Osteoblast (primary cell): ENCODE results near the gene CIAO3. TPM values are rescaled to one million over a fixed set of nuclear protein-coding genes. Genes with fewer than 3 reads are reported as not detected.
A peak's percentile ranks its signal among the peaks of the same experiment; 100 is the strongest.

ENCODE experiments used
- DNase-seq: peaks from one replicate; pipeline ENCODE4 v3.0.0; 2011; ENCODE audit warnings: low spot score, mixed read lengths; ENCODE audit not compliant: insufficient read length; ENCODE audit errors: missing footprints
- H2AFZ ChIP-seq: 2 replicates; pipeline ENCODE4 v1.6.0; 2011; ENCODE audit warnings: mild to moderate bottlenecking, low read length
- H3K27ac ChIP-seq: 2 replicates; pipeline ENCODE4 v1.5.1; 2011; ENCODE audit warnings: mild to moderate bottlenecking, low read depth, low read length, moderate library complexity
- H3K27me3 ChIP-seq: 2 replicates; pipeline ENCODE4 v1.6.0; 2012; ENCODE audit warnings: mild to moderate bottlenecking, control low read depth, inconsistent platforms, low read length, moderate library complexity; ENCODE audit not compliant: insufficient read depth
- H3K36me3 ChIP-seq: 2 replicates; pipeline ENCODE4 v1.5.1; 2011; ENCODE audit warnings: mild to moderate bottlenecking, low read length, control low read depth, moderate library complexity; ENCODE audit not compliant: insufficient read depth
- H3K4me1 ChIP-seq: 2 replicates; pipeline ENCODE4 v1.5.1; 2011; ENCODE audit warnings: mild to moderate bottlenecking, low read length, control low read depth, moderate library complexity; ENCODE audit not compliant: insufficient read depth
- H3K4me2 ChIP-seq: 2 replicates; pipeline ENCODE4 v1.6.0; 2011; ENCODE audit warnings: mild to moderate bottlenecking, low read length; ENCODE audit not compliant: insufficient read depth
- H3K4me3 ChIP-seq: fragments of 200-600 bp; sonication (generic); 3 replicates; pipeline ENCODE4 v1.5.1; 2012; ENCODE audit warnings: mild to moderate bottlenecking, low read length, inconsistent platforms; ENCODE audit not compliant: insufficient read depth
- H3K79me2 ChIP-seq: 2 replicates; pipeline ENCODE4 v1.6.0; 2012; ENCODE audit warnings: mild to moderate bottlenecking, low read length, control low read depth, inconsistent platforms; ENCODE audit not compliant: insufficient read depth
- H3K9me3 ChIP-seq: 2 replicates; pipeline ENCODE4 v1.5.1; 2011; ENCODE audit warnings: low read depth, low read length, control low read depth
- H4K20me1 ChIP-seq: 2 replicates; pipeline ENCODE4 v1.6.0; 2012; ENCODE audit warnings: mild to moderate bottlenecking, low read length, control low read depth; ENCODE audit not compliant: insufficient read depth
- total RNA-seq: library from RNA; depleted of rRNA; stranded (reverse); fragments of >200 nt; gene quantifications from 2 replicates; pipeline ENCODE4 v1.2.3, GENCODE V29; 2012
- TF ChIP-seq, protein P1 (sequence below): IDR thresholded peaks from 2 replicates; pipeline ENCODE4 v1.5.1; 2011; ENCODE audit warnings: mild to moderate bottlenecking, low read depth, low read length, moderate library complexity; ENCODE audit errors: extremely low read depth

CIAO3 gene
- total RNA-seq, 1 donor = 32.2 TPM

DNA sequence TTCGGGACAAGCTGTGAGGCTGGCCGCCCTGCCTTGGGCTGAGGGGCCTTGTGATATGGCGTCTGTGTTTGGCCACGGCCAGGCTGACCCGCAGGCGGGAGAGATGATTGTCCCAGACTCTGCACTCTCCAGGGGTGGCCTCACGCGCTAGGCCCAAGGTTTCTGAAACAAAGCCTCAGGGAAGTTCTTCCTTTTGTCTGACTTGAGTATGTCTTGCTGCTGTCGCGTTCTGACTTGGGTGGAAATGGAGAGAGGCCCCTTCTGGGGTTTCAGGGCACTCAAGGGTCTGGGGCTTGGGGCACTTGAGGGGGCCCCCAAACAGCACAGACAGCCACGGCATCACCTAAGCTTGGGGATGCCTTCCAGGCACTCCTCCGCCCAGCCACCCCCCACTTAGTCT lies 29.7 kb downstream of the CIAO3 start:
- Histone ChIP-seq H3K4me3 (no peak overlapping the region), H3K27me3 (peaks cover 36% of the 10 kb centered on the region), H3K4me2 (no peak overlapping the region), H3K36me3 (no peaks in the 10 kb centered on the region), H3K79me2 (no peaks in the 10 kb centered on the region), H3K9me3 (no peaks in the 10 kb centered on the region), H4K20me1 (peaks cover 4% of the 10 kb centered on the region), H3K27ac (no peak overlapping the region), H2AFZ (no peak overlapping the region), H3K4me1 (peaks cover 13% of the 10 kb centered on the region)
- TF ChIP-seq, protein P1, sequence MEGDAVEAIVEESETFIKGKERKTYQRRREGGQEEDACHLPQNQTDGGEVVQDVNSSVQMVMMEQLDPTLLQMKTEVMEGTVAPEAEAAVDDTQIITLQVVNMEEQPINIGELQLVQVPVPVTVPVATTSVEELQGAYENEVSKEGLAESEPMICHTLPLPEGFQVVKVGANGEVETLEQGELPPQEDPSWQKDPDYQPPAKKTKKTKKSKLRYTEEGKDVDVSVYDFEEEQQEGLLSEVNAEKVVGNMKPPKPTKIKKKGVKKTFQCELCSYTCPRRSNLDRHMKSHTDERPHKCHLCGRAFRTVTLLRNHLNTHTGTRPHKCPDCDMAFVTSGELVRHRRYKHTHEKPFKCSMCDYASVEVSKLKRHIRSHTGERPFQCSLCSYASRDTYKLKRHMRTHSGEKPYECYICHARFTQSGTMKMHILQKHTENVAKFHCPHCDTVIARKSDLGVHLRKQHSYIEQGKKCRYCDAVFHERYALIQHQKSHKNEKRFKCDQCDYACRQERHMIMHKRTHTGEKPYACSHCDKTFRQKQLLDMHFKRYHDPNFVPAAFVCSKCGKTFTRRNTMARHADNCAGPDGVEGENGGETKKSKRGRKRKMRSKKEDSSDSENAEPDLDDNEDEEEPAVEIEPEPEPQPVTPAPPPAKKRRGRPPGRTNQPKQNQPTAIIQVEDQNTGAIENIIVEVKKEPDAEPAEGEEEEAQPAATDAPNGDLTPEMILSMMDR = no peak
- DNase-seq = no peak

DNA sequence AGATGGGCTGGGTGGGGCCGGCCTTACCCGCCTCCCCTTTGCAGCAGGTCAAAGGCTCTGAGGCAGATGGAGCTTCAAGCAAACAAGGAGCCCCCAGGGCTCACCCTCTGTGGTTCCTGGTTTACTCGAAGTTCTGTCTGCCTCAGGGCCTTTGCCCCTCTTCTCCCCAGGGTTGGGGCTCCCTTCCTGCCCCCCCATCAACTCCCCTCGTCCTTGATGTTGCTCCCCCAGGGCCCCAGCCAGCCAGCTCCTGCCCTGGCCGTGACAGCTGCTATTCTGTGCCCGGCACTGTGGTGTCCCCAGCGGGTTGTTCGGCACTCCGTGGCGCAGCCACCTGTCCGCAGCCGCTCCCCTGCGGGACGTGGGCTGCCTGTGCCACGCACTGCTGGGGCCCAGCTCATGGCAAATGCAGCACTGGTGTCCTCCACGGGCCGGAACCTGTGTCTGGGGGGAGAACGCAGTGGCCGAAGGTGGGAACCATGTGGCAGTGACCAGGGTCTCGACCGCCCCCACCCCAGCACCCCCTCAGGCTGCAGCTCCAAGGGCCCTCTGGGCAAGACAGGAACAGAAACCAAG lies 30.2 kb downstream of the CIAO3 start:
- Histone ChIP-seq H4K20me1 (peaks cover 4% of the 10 kb centered on the region), H3K79me2 (no peaks in the 10 kb centered on the region)
- no peak for DNase-seq

DNA sequence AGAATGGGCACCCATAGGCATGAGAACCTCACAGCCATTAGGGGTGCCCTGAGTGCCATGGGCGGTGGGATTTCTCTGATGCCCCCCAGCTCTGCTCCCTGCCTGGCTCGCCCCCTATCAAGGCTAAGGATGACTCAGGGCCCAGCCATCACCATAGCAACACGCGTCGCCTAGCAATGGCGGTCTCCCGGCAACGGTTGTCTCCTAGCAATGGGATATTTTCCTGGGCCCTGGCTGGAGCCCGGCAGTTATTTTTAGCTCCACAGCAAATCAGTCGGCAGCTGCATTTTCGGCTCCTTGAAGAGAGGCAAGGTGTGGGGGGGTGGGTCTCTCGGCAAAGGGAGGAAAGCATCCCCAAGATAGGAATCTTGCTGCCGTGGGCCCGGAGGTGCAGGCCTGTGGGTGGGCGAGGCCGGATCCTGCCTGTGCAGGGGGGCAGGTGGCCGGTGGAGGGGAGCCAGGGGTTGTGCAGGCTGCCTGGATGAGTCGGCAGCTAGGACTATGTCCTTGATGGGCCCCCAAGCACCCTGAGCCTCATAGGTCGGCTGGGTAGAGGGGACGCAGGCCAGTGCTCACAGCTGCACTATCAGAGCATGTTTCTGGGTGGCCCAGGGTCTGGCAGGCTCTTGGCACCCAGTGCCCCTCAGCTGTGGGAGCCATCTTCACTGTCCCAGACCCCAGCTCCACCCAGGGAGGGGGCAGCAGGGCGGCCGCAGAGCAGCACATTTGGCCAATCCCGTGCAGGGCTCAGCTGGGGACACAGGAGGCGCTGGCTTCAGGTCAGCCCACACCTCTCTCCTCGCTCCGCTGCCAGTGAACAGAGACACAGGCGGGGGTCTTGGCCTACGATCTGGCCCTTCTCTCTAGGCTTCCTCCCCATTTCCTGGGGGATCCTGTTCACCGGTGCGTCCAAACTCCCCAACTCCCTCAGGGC lies 31.0 kb downstream of the CIAO3 start:
- H3K27ac ChIP-seq = no peak overlapping the region
- peaks cover 4% of the 10 kb centered on the region for H4K20me1 ChIP-seq
- peaks cover 39% of the 10 kb centered on the region for H3K27me3 ChIP-seq
- H2AFZ ChIP-seq = no peak overlapping the region
- no peaks in the 10 kb centered on the region for H3K9me3 ChIP-seq
- no peaks in the 10 kb centered on the region for H3K36me3 ChIP-seq
- peak overlapping the region; percentile 39 for H3K4me3 ChIP-seq
- H3K79me2 ChIP-seq = no peaks in the 10 kb centered on the region
- DNase-seq = peak; percentile 100
- H3K4me1 ChIP-seq = peaks cover 9% of the 10 kb centered on the region
- no peak overlapping the region for H3K4me2 ChIP-seq
- TF ChIP-seq, protein P1 = no peak

More for the DNA sequence above, 30.2 kb downstream of the CIAO3 start:
- no peak overlapping the region for H2AFZ ChIP-seq
- H3K36me3 ChIP-seq = no peaks in the 10 kb centered on the region
- no peak overlapping the region for H3K4me2 ChIP-seq
- no peak overlapping the region for H3K27ac ChIP-seq
- no peak overlapping the region for H3K4me3 ChIP-seq
- H3K27me3 ChIP-seq = peaks cover 36% of the 10 kb centered on the region
- H3K4me1 ChIP-seq = peaks cover 9% of the 10 kb centered on the region
- no peaks in the 10 kb centered on the region for H3K9me3 ChIP-seq
- TF ChIP-seq, protein P1 = no peak

DNA sequence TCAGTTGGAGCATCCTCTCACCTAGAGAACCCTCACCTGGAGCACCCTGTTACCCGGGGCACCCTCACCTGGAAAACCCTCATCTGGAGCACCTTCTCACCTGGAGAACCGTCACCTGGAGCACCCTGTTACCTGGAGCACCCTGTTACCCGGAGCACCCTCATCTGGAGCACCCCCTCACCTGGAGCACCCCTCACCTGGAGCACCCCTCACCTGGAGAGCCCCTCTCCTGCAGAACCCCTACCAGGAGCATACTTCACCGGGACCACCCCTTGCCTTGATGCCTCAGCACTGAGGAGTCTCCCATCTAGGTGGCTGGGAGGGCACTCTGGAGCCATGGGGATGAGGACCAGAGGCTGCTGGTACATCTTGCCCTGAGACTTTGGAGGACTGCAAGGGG lies 31.8 kb downstream of the CIAO3 start:
- TF ChIP-seq, protein P1 = no peak
- Histone ChIP-seq H3K4me1 (peaks cover 6% of the 10 kb centered on the region), H3K27ac (no peak overlapping the region), H3K27me3 (peaks cover 47% of the 10 kb centered on the region), H3K79me2 (no peaks in the 10 kb centered on the region), H3K4me2 (no peak overlapping the region), H3K9me3 (no peaks in the 10 kb centered on the region), H4K20me1 (peaks cover 7% of the 10 kb centered on the region), H3K36me3 (no peaks in the 10 kb centered on the region), H3K4me3 (no peak overlapping the region), H2AFZ (no peak overlapping the region)
- DNase-seq = no peak
